Calu3 (cell line): ENCODE results near the gene TRIO. TPM values are rescaled to one million over a fixed set of nuclear protein-coding genes. Genes with fewer than 3 reads are reported as not detected.

ENCODE experiments used
- BruUV-seq: library from RNA; stranded (reverse); fragments of 400-500 nt; replicated peaks from 2 replicates; lab custom pipeline; 2021; lab: Mats Ljungman, UMichigan
- CTCF ChIA-PET: fragments of 300-600 bp; sonication (Branson Sonifier 250); formaldehyde crosslinking; loops from one replicate; lab custom pipeline; 2022; ENCODE audit warnings: antibody characterized with exemption; lab: Charles Lee
- DNase-seq: peaks from one replicate; pipeline ENCODE4 v3.0.0; 2022
- H3K27ac Mint-ChIP-seq: one replicate; pipeline ENCODE4 v1.8.0; 2022; ENCODE audit warnings: mixed read lengths; ENCODE audit not compliant: unreplicated experiment
- H3K27me3 Mint-ChIP-seq: one replicate; pipeline ENCODE4 v1.8.0; 2022; ENCODE audit warnings: mixed read lengths; ENCODE audit not compliant: unreplicated experiment
- H3K36me3 Mint-ChIP-seq: one replicate; pipeline ENCODE4 v1.8.0; 2022; ENCODE audit warnings: mild to moderate bottlenecking, moderate library complexity, mixed read lengths; ENCODE audit not compliant: insufficient read depth, unreplicated experiment
- H3K4me1 Mint-ChIP-seq: one replicate; pipeline ENCODE4 v1.8.0; 2022; ENCODE audit warnings: mild to moderate bottlenecking, low read depth, mixed read lengths; ENCODE audit not compliant: unreplicated experiment
- H3K4me3 Mint-ChIP-seq: one replicate; pipeline ENCODE4 v1.8.0; 2022; ENCODE audit warnings: mild to moderate bottlenecking, low read depth, moderate library complexity, mixed read lengths; ENCODE audit not compliant: unreplicated experiment
- H3K9me3 Mint-ChIP-seq: one replicate; pipeline ENCODE4 v1.8.0; 2022; ENCODE audit warnings: low read depth, mixed read lengths; ENCODE audit not compliant: unreplicated experiment
- CTCF ChIP-seq: fragments of 200-600 bp; IDR thresholded peaks from one replicate; pipeline ENCODE4 v1.8.0; 2022; ENCODE audit warnings: antibody characterized with exemption; ENCODE audit not compliant: unreplicated experiment
- intact Hi-C: fragments of 100-400 bp; cut with micrococcal nuclease; formaldehyde crosslinking; loops from one replicate; pipeline ENCODE4 v1.10.0; 2022; ENCODE audit not compliant: unreplicated experiment
- total RNA-seq: library from RNA; stranded (reverse); gene quantifications from 2 replicates; pipeline ENCODE4 v1.2.3, GENCODE V29; 2022

TRIO gene
- total RNA-seq, 1 experiment from 2014 or later: 183 TPM

GRCh38 chr5:14269395-14269794 is 126.3 kb downstream of the TRIO start:
- H3K36me3 Mint-ChIP-seq: peaks cover 23% of the 10 kb centered on the region
- no TSS peak for BruUV-seq
- H3K4me1 Mint-ChIP-seq: peaks cover 67% of the 10 kb centered on the region
- H3K27me3 Mint-ChIP-seq: no peaks in the 10 kb centered on the region
- intact Hi-C loops: loop anchor here (2.0 to 5.0 kb wide), 2 partner anchors 57 to 281 kb away; no protein-coding TSS in a partner anchor
- DNase-seq: no peak
- no peak overlapping the region for H3K4me3 Mint-ChIP-seq
- no peaks in the 10 kb centered on the region for H3K9me3 Mint-ChIP-seq
- CTCF ChIA-PET: interaction anchor here (1.7 kb wide), 1 partner anchor 293 kb away, joined by 5 read pairs; no protein-coding TSS in a partner anchor
- peak overlapping the region; percentile 56 for H3K27ac Mint-ChIP-seq
- no peak for TF ChIP-seq CTCF

GRCh38 chr5:14270209-14270702 is 127.1 kb downstream of the TRIO start:
- no TSS peak for BruUV-seq
- H3K4me1 Mint-ChIP-seq: peaks cover 66% of the 10 kb centered on the region

GRCh38 chr5:14272548-14273205 is 129.5 kb downstream of the TRIO start:
- H3K27ac Mint-ChIP-seq: no peak overlapping the region
- no TSS peak for BruUV-seq
- TF ChIP-seq CTCF: no peak
- no peaks in the 10 kb centered on the region for H3K27me3 Mint-ChIP-seq
- CTCF ChIA-PET: no interaction called here
- intact Hi-C loops: no loop called here
- H3K36me3 Mint-ChIP-seq: peaks cover 18% of the 10 kb centered on the region
- peaks cover 43% of the 10 kb centered on the region for H3K4me1 Mint-ChIP-seq
- no peak overlapping the region for H3K4me3 Mint-ChIP-seq
- no peaks in the 10 kb centered on the region for H3K9me3 Mint-ChIP-seq
- DNase-seq: no peak

More at GRCh38 chr5:14270209-14270702, 127.1 kb downstream of the TRIO start:
- intact Hi-C loops: loop anchor here (1.0 to 2.0 kb wide), 2 partner anchors 161 to 234 kb away; no protein-coding TSS in a partner anchor
- Mint-ChIP-seq H3K27me3 (no peaks in the 10 kb centered on the region), H3K27ac (peak overlapping the region; percentile 56), H3K36me3 (peaks cover 18% of the 10 kb centered on the region), H3K9me3 (no peaks in the 10 kb centered on the region), H3K4me3 (no peak overlapping the region)
- CTCF ChIA-PET: interaction anchor here (0.5 to 1.7 kb wide), 16 partner anchors 14 to 293 kb away, joined by 3 to 8 read pairs (median 4); partner anchors contain the start of gene TRIO
- TF ChIP-seq CTCF: peak; percentile 70
- DNase-seq: peak; percentile 52

GRCh38 chr5:14273207-14273767 is 130.1 kb downstream of the TRIO start:
- CTCF ChIA-PET: no interaction called here

More at GRCh38 chr5:14273207-14273767, 130.1 kb downstream of the TRIO start:
- Mint-ChIP-seq H3K4me3 (no peak overlapping the region), H3K4me1 (peaks cover 43% of the 10 kb centered on the region), H3K27me3 (no peaks in the 10 kb centered on the region), H3K9me3 (no peaks in the 10 kb centered on the region), H3K27ac (no peak overlapping the region), H3K36me3 (peaks cover 20% of the 10 kb centered on the region)
- TF ChIP-seq CTCF: no peak
- intact Hi-C loops: no loop called here
- no peak for DNase-seq
- BruUV-seq: no TSS peak
